NT2/D1 (cell line): ENCODE data around the gene AASS.

Source experiments
- DNase-seq: peaks from one replicate; pipeline ENCODE4 v3.0.0-alpha.2; 2011; ENCODE audit warnings: low read depth, low spot score
- H3K27me3 ChIP-seq: 2 replicates; pipeline ENCODE4 v1.6.0; 2011; ENCODE audit warnings: mild to moderate bottlenecking; ENCODE audit not compliant: insufficient read length, insufficient read depth
- H3K36me3 ChIP-seq: 2 replicates; pipeline ENCODE4 v1.6.1; 2011; ENCODE audit warnings: mild to moderate bottlenecking, low read length, mixed read lengths; ENCODE audit not compliant: insufficient read depth, insufficient read length
- H3K4me1 ChIP-seq: 2 replicates; pipeline ENCODE4 v1.5.1; 2011; ENCODE audit not compliant: insufficient read depth, insufficient read length
- H3K4me3 ChIP-seq: 2 replicates; pipeline ENCODE4 v1.5.1; 2011; ENCODE audit warnings: low read depth; ENCODE audit not compliant: insufficient read length
- H3K9ac ChIP-seq: 2 replicates; pipeline ENCODE4 v1.6.0; 2011; ENCODE audit warnings: low read depth; ENCODE audit not compliant: insufficient read length
- H3K9me3 ChIP-seq: 2 replicates; pipeline ENCODE4 v1.5.1; 2011; ENCODE audit warnings: mild to moderate bottlenecking, low read length; ENCODE audit not compliant: insufficient read depth
- SUZ12 ChIP-seq: IDR thresholded peaks from 2 replicates; pipeline ENCODE4 v1.6.1; 2011; ENCODE audit not compliant: insufficient read length, insufficient read depth; ENCODE audit errors: extremely low read depth
- YY1 ChIP-seq: IDR thresholded peaks from 2 replicates; pipeline ENCODE4 v1.6.1; 2011; ENCODE audit not compliant: insufficient read length, insufficient read depth
- ZNF274 ChIP-seq: IDR thresholded peaks from 2 replicates; pipeline ENCODE4 v1.6.1; 2011; ENCODE audit warnings: mild to moderate bottlenecking, low read depth, low read length

AASS gene

GRCh38 chr7:122161628-122162027 is 17.6 kb upstream of the AASS start:
- no peak overlapping the region for H3K4me3 ChIP-seq
- H3K36me3 ChIP-seq = no peaks in the 10 kb centered on the region
- no peaks in the 10 kb centered on the region for H3K9me3 ChIP-seq
- no peak overlapping the region for H3K9ac ChIP-seq
- TF ChIP-seq YY1 = no peak
- TF ChIP-seq ZNF274 = no peak
- TF ChIP-seq SUZ12 = no peak
- no peak for DNase-seq
- H3K4me1 ChIP-seq = no peaks in the 10 kb centered on the region
- H3K27me3 ChIP-seq = no peaks in the 10 kb centered on the region

GRCh38 chr7:122155566-122155965 is 11.5 kb upstream of the AASS start:
- H3K4me3 ChIP-seq = no peak overlapping the region
- no peaks in the 10 kb centered on the region for H3K27me3 ChIP-seq
- H3K9me3 ChIP-seq = no peaks in the 10 kb centered on the region
- TF ChIP-seq ZNF274 (no peak), SUZ12 (no peak), YY1 (no peak)
- H3K4me1 ChIP-seq = no peaks in the 10 kb centered on the region
- no peak overlapping the region for H3K9ac ChIP-seq
- no peaks in the 10 kb centered on the region for H3K36me3 ChIP-seq
- no peak for DNase-seq

GRCh38 chr7:122148878-122149277 is 4.8 kb upstream of the AASS start:
- Histone ChIP-seq H3K9me3 (no peaks in the 10 kb centered on the region), H3K36me3 (no peaks in the 10 kb centered on the region), H3K9ac (no peak overlapping the region), H3K27me3 (no peaks in the 10 kb centered on the region), H3K4me1 (no peaks in the 10 kb centered on the region), H3K4me3 (no peak overlapping the region)
- no peak for TF ChIP-seq SUZ12
- TF ChIP-seq YY1 = no peak
- no peak for TF ChIP-seq ZNF274
- no peak for DNase-seq

GRCh38 chr7:122148081-122148480 is 4.0 kb upstream of the AASS start:
- no peak overlapping the region for H3K4me3 ChIP-seq
- H3K9ac ChIP-seq = no peak overlapping the region
- H3K27me3 ChIP-seq = no peaks in the 10 kb centered on the region
- DNase-seq = no peak
- no peaks in the 10 kb centered on the region for H3K36me3 ChIP-seq
- TF ChIP-seq SUZ12 (no peak), ZNF274 (no peak), YY1 (no peak)
- H3K4me1 ChIP-seq = no peaks in the 10 kb centered on the region
- no peaks in the 10 kb centered on the region for H3K9me3 ChIP-seq

- no peak overlapping the region for H3K4me3 ChIP-seq
- TF ChIP-seq SUZ12 (no peak), YY1 (no peak), ZNF274 (no peak)
- H3K9me3 ChIP-seq = no peaks in the 10 kb centered on the region
- no peaks in the 10 kb centered on the region for H3K27me3 ChIP-seq
- H3K9ac ChIP-seq = no peak overlapping the region
- H3K4me1 ChIP-seq = no peaks in the 10 kb centered on the region
- no peaks in the 10 kb centered on the region for H3K36me3 ChIP-seq
- DNase-seq = peak; percentile 8
Observed at GRCh38 chr7:122145937-122146645, 2.0 kb upstream of the AASS start.

GRCh38 chr7:122143376-122143750 is 686 bp downstream of the AASS start:
- H3K9me3 ChIP-seq = no peaks in the 10 kb centered on the region
- DNase-seq = peak; percentile 6
- H3K36me3 ChIP-seq = no peaks in the 10 kb centered on the region
- no peaks in the 10 kb centered on the region for H3K4me1 ChIP-seq
- TF ChIP-seq YY1 (no peak), SUZ12 (no peak), ZNF274 (no peak)
- peak overlapping the region; percentile 80 for H3K9ac ChIP-seq
- peak overlapping the region; percentile 74 for H3K4me3 ChIP-seq
- H3K27me3 ChIP-seq = no peaks in the 10 kb centered on the region

- TF ChIP-seq SUZ12 = no peak
- no peak for DNase-seq
- H3K4me1 ChIP-seq = no peaks in the 10 kb centered on the region
- H3K36me3 ChIP-seq = no peaks in the 10 kb centered on the region
- no peak overlapping the region for H3K4me3 ChIP-seq
- H3K9ac ChIP-seq = no peak overlapping the region
- H3K9me3 ChIP-seq = no peaks in the 10 kb centered on the region
- H3K27me3 ChIP-seq = no peaks in the 10 kb centered on the region
Observed at GRCh38 chr7:122140918-122141317, 3.1 kb downstream of the AASS start.
